ENCODE measurements around the gene BAHCC1.
A peak's percentile ranks its signal among the peaks of the same experiment; 100 is the strongest.
"Not testable (repeated sequence)": the region's sequence is repeated elsewhere in the genome, so short reads cannot be mapped to it uniquely, and the experiment has no call there.

The BAHCC1 gene

DNA sequence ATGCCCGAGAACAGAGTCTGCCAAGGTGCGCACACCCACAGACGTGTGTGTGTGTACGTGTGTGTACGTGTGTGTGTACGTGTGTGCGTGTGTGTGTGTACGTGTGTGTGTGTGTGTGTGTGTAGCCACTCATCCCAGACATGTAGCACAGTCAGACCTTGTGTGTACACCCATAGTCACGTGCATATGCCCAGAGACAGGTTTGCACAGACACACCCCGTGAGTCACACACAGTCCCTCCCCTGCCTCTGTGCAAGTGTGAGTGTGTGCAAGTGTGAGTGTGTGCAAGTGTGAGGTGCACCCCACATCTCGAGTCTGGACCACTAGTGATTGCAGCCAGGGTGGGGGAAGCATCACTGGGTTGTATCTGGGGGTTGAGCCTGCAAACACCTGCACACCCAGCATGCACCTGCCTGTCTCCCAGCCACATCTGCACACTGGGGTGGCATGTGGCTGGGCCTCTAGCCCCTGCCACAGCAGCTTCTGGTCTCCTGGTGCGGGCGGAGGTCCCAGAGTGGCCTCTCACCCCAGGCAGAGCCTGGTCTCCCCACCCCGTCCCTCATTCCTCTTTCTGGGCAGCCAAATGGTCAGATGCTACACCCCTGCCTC lies 23.6 kb downstream of the BAHCC1 start:
- no peak overlapping the region for H3K9ac ChIP-seq (ENCODE audit: low read length)
- H3K36me3 ChIP-seq (ENCODE audit: control insufficient read depth, insufficient read depth, low read length), result no peaks in the 10 kb centered on the region
- H3K4me3 ChIP-seq (ENCODE audit: low read length), result peak overlapping the region; percentile 56
- H3K27ac ChIP-seq (ENCODE audit: low read depth, low read length), result peak overlapping the region; percentile 18
- H3K4me1 ChIP-seq (ENCODE audit: control insufficient read depth, insufficient read depth, low read length), result peaks cover 26% of the 10 kb centered on the region
- no peaks in the 10 kb centered on the region for H3K27me3 ChIP-seq (ENCODE audit: control insufficient read depth, insufficient read depth, low read length)

DNA sequence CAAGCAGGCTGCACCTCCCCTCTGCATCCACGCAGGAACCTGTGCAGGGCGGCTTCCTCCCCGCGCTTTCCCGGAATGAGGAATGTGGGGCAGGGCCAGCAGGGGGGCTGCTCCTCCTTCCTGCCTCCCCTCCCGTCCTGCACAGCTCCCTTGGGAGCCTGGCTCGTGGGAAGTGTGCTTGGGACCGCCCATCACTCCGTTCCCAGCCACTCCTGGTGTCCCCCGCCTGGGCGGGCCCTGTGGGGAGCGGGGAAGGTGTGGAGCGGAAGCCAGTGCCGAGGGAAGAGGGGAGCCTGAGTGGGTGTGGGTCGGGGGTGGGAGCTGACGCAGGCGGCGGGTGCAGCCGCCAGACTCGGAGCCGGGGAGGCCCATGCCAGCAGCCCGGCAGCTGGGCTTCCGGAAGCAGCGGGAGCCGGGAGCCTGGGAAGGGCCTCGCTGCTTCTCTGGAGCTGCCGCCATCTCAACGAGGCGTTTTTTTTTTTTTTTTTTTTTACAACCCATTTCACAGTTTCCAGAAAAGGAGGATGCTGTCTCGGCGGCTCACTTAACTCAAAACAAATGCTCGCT lies 24.1 kb downstream of the BAHCC1 start:
- peak overlapping the region; percentile 74 for H3K27ac ChIP-seq (ENCODE audit: low read depth, low read length)
- H3K4me3 ChIP-seq (ENCODE audit: low read length), result peak overlapping the region; percentile 56
- peaks cover 26% of the 10 kb centered on the region for H3K4me1 ChIP-seq (ENCODE audit: control insufficient read depth, insufficient read depth, low read length)
- H3K36me3 ChIP-seq (ENCODE audit: control insufficient read depth, insufficient read depth, low read length), result no peaks in the 10 kb centered on the region
- no peak overlapping the region for H3K9ac ChIP-seq (ENCODE audit: low read length)
- H3K27me3 ChIP-seq (ENCODE audit: control insufficient read depth, insufficient read depth, low read length), result no peaks in the 10 kb centered on the region

DNA sequence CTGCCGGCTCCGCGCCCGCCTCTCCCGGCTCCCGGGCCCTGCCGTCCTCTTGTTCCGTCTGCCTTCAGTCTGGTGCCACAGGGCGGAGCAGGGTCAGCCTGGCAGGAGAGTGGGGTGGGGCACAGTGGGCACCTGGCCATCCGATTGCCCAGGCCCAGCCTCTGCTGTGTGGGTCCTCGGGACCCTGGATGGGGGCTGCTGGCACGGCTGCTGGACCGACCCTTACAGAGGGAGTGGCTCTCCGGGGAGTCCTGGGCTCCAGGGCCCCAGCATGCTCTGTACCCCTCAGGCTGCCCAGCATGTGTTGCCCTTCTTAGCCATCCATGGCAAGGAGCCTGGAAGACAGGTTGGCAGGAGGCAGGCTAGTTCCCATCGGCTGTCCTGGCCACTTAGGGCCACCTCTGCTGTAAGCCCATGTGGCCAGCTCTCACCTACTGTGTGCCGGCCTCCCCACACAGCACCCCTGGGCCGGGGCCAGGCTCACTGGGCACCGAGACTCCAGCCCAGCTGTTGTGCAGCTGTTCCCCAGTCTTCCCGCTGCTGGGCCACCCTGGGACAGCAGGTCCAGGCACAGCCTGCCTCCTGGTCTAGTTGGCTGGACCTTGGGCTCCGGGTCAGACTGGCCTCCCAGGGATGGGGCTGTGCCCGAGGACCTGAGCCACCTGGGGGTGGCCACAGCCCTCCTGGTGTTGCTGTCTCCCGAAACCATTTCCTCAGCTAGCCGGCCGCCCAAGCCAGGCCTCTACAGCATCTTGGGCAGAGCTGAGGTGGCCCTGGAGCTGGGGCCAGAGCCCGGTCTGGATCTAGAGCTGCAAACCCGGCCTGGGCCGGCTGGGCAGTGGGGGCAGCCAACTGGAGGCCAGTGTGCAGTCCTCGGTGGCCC lies 24.9 kb downstream of the BAHCC1 start:
- H3K4me3 ChIP-seq (ENCODE audit: low read length), result peak overlapping the region; percentile 56
- peaks cover 26% of the 10 kb centered on the region for H3K4me1 ChIP-seq (ENCODE audit: control insufficient read depth, insufficient read depth, low read length)
- H3K36me3 ChIP-seq (ENCODE audit: control insufficient read depth, insufficient read depth, low read length), result no peaks in the 10 kb centered on the region
- no peaks in the 10 kb centered on the region for H3K27me3 ChIP-seq (ENCODE audit: control insufficient read depth, insufficient read depth, low read length)
- peak overlapping the region; percentile 74 for H3K27ac ChIP-seq (ENCODE audit: low read depth, low read length)
- no peak overlapping the region for H3K9ac ChIP-seq (ENCODE audit: low read length)

DNA sequence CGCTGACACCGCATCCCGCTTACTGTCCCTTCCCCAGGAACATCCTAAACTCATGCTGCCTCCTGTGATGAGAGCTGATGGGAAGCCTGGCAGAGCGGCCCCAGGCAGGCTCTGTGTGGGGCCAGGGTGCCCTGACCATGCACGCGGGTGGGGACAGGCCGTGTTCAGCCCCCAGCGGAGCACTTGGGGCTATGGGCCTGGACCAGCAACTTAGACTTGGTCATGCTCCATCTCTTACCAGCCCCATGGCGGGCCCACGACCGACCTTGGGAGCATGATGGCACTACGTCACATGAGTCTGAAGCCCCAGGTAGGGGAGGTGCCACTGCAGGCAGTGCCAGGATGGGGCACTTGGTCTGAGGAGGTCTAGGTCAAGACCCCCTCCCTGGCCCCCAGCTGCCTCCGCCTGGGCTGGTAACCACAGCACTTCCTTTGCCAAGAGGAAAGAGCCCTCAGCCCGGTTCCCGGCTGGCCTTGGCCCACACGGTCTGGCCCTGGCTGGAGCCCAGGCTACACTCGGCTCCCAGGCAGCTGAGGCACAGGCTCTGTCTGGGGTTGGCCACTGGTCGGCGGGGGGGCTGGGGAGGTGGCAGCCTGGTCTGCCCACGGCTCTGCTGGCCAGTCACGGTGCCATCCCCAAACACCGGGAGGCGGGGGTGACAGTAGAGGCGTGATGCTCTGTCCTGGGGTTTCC lies 25.7 kb downstream of the BAHCC1 start:
- no peak overlapping the region for H3K4me3 ChIP-seq (ENCODE audit: low read length)
- H3K4me1 ChIP-seq (ENCODE audit: control insufficient read depth, insufficient read depth, low read length), result peaks cover 26% of the 10 kb centered on the region

DNA sequence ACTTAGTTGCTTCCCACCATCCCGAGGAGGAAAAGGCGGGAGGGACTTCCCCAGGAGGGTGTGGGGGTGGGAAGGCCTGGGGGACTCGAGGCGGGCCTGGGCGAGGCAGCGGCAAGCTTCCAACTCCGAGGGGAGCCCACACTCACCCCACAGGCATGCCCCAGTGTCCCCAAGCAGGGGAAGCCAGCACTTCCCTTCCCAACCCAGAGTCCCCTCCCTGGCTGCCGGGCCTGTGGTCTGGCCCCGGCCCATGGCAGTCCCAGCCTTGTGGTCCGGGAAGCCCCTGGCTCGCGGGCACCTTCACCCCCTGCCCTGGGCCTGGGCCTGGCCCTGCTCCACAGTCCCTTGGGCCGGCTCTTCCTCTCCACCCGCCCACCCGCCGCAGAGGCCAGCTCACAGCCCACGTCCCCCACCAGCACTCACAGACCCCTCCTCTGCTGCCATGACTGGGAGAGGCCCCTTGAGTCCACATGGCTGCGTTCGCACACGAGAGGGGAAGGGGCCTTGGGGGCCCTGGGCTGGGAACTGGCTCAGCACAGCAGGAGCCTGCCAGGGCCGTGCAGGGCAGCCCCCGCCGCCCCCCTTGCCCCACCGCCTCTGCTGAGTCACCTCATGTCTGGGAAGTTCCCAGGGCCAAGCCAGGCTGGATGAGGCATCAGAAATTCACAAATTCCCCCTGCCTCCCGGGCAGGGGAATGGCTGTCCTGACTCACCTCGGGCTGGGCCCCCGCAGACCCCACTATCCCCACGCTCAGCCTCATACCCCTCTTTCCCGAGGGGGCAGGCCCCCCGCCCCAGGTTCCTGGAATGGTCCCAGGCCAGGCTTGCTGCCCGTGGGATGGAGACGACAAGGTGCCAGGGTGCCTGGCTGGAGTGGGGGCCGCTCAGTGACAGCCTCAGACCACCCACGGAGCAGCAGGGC lies 27.8 kb downstream of the BAHCC1 start:
- Histone ChIP-seq H3K27me3 (ENCODE audit: control insufficient read depth, insufficient read depth, low read length) (no peaks in the 10 kb centered on the region), H3K9ac (ENCODE audit: low read length) (no peak overlapping the region), H3K4me1 (ENCODE audit: control insufficient read depth, insufficient read depth, low read length) (peaks cover 23% of the 10 kb centered on the region), H3K36me3 (ENCODE audit: control insufficient read depth, insufficient read depth, low read length) (no peaks in the 10 kb centered on the region), H3K27ac (ENCODE audit: low read depth, low read length) (peak overlapping the region; percentile 37), H3K4me3 (ENCODE audit: low read length) (no peak overlapping the region)

More for the DNA sequence above, 25.7 kb downstream of the BAHCC1 start:
- no peaks in the 10 kb centered on the region for H3K36me3 ChIP-seq (ENCODE audit: control insufficient read depth, insufficient read depth, low read length)
- no peak overlapping the region for H3K9ac ChIP-seq (ENCODE audit: low read length)
- no peaks in the 10 kb centered on the region for H3K27me3 ChIP-seq (ENCODE audit: control insufficient read depth, insufficient read depth, low read length)
- H3K27ac ChIP-seq (ENCODE audit: low read depth, low read length), result no peak overlapping the region

DNA sequence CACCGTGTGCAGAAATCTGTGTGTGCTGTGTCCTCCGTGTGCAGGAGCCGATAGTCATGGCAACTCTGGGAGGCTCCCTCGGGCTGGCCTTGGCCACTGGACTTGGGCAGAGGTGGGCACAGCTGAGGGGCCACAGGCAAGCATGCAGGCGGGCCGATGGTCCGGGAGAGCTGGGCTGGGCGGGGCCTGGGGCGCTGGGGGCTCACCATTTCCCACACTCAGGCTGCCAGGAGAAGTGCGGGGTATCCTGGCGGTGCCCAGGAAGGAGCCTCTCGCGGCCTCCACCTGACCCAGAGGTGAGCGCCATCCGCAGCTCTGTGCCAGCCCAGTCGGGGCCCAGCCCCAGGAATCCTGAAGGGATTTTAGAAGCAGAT lies 28.4 kb downstream of the BAHCC1 start:
- H3K27ac ChIP-seq (ENCODE audit: low read depth, low read length), result no peak overlapping the region
- no peak overlapping the region for H3K4me3 ChIP-seq (ENCODE audit: low read length)
- no peak overlapping the region for H3K9ac ChIP-seq (ENCODE audit: low read length)
- H3K4me1 ChIP-seq (ENCODE audit: control insufficient read depth, insufficient read depth, low read length), result peaks cover 28% of the 10 kb centered on the region
- H3K36me3 ChIP-seq (ENCODE audit: control insufficient read depth, insufficient read depth, low read length), result no peaks in the 10 kb centered on the region
- peaks cover 3% of the 10 kb centered on the region for H3K27me3 ChIP-seq (ENCODE audit: control insufficient read depth, insufficient read depth, low read length)

DNA sequence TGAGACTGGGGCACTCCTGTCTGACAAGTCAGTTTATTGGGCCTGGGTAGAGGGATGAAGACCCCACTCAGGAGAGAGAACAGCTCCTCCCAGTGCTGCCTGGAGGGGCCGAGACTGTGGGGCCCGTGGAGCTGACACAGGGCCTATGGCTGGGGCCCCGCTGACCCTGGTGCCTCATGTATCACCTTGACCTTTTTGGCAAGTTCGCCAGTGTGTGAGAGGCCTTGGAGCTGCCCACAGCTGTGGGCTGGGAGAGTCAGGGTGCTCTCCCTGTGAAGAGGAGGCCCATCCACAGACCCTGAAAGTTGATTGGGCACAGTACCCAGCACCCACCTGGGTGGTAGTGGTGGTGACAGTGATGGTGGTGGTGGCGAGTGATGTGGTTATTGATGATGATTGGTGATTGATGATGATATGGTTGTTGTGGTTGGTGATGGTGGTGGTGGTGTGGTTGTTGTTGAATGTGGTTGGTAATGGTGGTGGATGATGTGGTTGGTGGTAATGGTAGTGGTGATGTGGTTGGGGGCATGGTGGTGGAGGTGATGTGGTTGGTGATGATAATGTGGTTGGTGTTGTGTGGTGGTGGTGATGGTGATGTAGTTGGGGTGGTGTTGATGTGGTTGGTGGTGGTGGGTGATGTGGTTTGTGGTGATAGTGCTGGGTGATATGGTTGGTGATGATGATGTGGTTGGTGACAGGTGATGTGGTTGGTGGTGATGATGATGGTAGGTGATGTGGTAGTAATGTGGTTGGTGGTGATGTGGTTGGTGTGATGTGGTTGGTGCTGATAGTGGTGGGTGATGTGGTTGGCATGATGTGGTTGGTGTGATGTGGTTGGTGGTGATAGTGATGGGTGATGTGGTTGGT lies 29.1 kb downstream of the BAHCC1 start:
- H3K4me1 ChIP-seq (ENCODE audit: control insufficient read depth, insufficient read depth, low read length), result peaks cover 31% of the 10 kb centered on the region

DNA sequence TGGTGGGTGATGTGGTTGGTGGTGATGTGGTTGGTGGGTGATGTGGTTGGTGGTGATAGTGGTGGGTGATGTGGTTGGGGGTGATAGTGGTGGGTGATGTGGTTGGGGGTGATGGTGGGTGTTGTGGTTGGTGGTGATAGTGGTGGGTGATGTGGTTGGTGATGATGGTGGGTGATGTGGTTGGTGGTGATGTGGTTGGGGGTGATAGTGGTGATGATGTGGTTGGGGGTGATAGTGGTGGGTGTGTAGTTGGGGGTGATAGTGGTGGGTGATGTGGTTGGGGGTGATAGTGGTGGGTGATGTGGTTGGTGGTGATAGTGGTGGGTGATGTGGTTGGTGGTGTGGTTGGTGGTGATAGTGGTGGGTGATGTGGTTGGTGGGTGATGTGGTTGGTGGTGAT lies 29.8 kb downstream of the BAHCC1 start:
- H3K27me3 ChIP-seq (ENCODE audit: control insufficient read depth, insufficient read depth, low read length); H3K4me3 ChIP-seq (ENCODE audit: low read length); H3K27ac ChIP-seq (ENCODE audit: low read depth, low read length); H3K9ac ChIP-seq (ENCODE audit: low read length); H3K36me3 ChIP-seq (ENCODE audit: control insufficient read depth, insufficient read depth, low read length): not testable (repeated sequence)
- H3K4me1 ChIP-seq (ENCODE audit: control insufficient read depth, insufficient read depth, low read length), result peaks cover 32% of the 10 kb centered on the region

More for the DNA sequence above, 29.1 kb downstream of the BAHCC1 start:
- Histone ChIP-seq H3K27me3 (ENCODE audit: control insufficient read depth, insufficient read depth, low read length) (peaks cover 3% of the 10 kb centered on the region), H3K27ac (ENCODE audit: low read depth, low read length) (no peak overlapping the region), H3K4me3 (ENCODE audit: low read length) (no peak overlapping the region), H3K9ac (ENCODE audit: low read length) (no peak overlapping the region), H3K36me3 (ENCODE audit: control insufficient read depth, insufficient read depth, low read length) (no peaks in the 10 kb centered on the region)

DNA sequence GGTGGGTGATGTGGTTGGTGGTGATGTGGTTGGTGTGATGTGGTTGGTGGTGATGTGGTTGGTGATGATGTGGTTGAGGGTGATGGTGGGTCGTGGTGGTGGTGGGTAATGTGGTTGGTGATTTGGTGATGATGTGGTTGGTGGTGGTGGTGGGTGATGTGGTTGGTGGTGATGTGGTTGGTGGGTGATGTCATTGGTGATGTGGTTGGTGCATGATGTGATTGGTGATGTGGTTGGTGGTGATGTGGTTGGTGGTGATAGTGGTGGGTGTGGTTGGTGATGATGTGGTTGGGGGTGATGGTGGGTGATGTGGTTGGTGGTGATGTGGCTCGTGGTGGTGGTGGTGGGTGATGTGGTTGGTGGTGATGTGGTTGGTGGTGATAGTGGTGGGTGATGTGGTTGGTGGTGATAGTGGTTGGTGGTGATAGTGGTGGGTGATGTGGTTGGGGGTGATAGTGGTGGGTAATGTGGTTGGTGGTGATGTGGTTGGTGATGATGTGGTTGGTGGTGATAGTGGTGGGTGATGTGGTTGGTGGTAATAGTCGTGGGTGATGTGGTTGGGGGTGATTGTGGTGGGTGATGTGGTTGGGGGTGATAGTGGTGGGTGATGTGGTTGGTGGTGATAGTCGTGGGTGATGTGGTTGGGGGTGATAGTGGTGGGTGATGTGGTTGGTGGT lies 30.6 kb downstream of the BAHCC1 start:
- H3K4me1 ChIP-seq (ENCODE audit: control insufficient read depth, insufficient read depth, low read length), result peaks cover 25% of the 10 kb centered on the region
- H3K27ac ChIP-seq (ENCODE audit: low read depth, low read length); H3K27me3 ChIP-seq (ENCODE audit: control insufficient read depth, insufficient read depth, low read length); H3K4me3 ChIP-seq (ENCODE audit: low read length); H3K9ac ChIP-seq (ENCODE audit: low read length); H3K36me3 ChIP-seq (ENCODE audit: control insufficient read depth, insufficient read depth, low read length): not testable (repeated sequence)

DNA sequence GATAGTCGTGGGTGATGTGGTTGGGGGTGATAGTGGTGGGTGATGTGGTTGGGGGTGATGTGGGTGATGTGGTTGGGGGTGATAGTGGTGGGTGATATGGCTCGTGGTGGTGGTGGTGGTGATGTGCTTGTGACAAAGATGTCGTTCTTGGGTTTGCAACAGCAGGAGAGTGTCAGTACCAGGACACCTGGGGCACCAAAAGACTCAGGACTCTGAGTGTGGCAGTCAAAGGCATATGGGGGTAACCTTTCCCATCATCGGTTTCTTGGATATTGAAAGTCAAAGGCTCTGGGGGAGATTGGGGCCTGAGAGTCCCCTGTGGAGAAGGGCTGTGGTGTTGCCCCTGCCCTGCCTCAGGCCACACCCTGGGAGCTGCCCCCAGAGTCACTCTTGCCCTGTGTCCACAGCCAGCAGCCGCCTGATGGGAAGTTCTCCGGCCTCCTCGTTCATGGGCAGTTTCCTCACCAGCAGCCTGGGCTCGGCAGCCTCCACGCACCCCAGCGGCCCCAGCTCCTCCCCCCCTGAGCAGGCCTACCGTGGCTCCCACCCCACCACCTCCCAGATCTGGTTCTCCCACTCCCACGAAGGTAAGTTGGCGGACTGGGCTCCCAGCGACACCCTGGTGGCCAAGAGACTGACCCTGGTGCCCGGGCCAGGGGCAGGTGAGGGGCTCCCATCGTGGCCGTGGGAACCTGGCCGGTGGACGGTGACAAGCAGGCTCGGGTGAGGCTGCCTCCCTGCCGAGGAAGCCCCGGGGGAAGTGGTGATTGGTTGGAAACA lies 31.3 kb downstream of the BAHCC1 start:
- H3K9ac ChIP-seq (ENCODE audit: low read length), result no peak overlapping the region
- no peak overlapping the region for H3K4me3 ChIP-seq (ENCODE audit: low read length)
- peaks cover 23% of the 10 kb centered on the region for H3K4me1 ChIP-seq (ENCODE audit: control insufficient read depth, insufficient read depth, low read length)
- H3K27me3 ChIP-seq (ENCODE audit: control insufficient read depth, insufficient read depth, low read length), result peaks cover 3% of the 10 kb centered on the region
- H3K36me3 ChIP-seq (ENCODE audit: control insufficient read depth, insufficient read depth, low read length), result no peaks in the 10 kb centered on the region
- no peak overlapping the region for H3K27ac ChIP-seq (ENCODE audit: low read depth, low read length)

All from rectal smooth muscle tissue (tissue), 1 donor.